Loucy (cell line): Measurements from ENCODE around the gene TARM1.

Experiments used
- CTCF ChIP-seq: fragments of 200-600 bp; sonication (generic); conservative IDR thresholded peaks from 2 replicates; pipeline ENCODE4 v1.5.1; 2014; ENCODE audit warnings: mild to moderate bottlenecking, antibody characterized with exemption, low read length
- EZH2phosphoT487 ChIP-seq: fragments of 200-600 bp; IDR thresholded peaks from 2 replicates; pipeline ENCODE4 v1.6.1; 2018; ENCODE audit warnings: antibody characterized with exemption, mild to moderate bottlenecking, moderate library complexity, borderline replicate concordance

DNA sequence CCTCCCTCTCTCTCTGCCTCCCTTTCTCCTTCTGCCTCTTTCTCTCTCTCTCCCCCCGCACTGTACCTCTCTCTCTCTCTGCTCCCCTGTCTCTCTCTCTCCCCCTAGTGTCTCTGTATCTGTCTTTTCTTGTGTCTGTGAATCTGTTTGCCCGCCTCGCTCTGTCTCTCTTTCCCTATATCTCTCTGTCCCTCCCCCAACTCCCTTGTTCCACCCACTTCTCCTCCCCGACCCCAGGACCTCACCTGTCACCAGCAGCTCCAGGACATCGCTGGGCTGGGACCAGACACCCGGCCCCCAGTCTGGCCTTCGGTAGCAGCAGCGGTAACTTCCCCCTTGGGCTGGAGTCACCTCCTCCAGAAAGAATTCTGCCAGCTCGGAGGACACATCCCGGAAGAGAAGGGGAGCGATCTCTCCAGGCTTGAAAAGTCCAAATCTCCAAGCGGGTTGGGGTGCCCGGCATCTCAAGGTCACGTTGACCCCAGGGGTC lies 15.5 kb upstream of the TARM1 start:
- TF ChIP-seq CTCF (peak; percentile 27; the same call in 1 of the 2 replicates), EZH2phosphoT487 (no peak)
